Measurements from ENCODE around the gene EHMT1. TPM values are rescaled to one million over a fixed set of nuclear protein-coding genes. Genes with fewer than 3 reads are reported as not detected.
"Not testable (repeated sequence)": the region's sequence is repeated elsewhere in the genome, so short reads cannot be mapped to it uniquely, and the experiment has no call there.

EHMT1 gene
- total RNA-seq, 2 experiments from 2014 or later, result 80.6 to 87.8 TPM

GRCh38 chr9:137731947-137732813 lies 113.4 kb downstream of the EHMT1 start:
- ATAC-seq (ENCODE audit: poor library complexity) (no peak), DNase-seq (no peak)
- Mint-ChIP-seq H3K27me3 (no peaks in the 10 kb centered on the region), H3K4me3 (no peak overlapping the region), H3K9me3 (no peaks in the 10 kb centered on the region), H3K27ac (no peak overlapping the region), H3K36me3 (ENCODE audit: low read depth) (peaks cover 85% of the 10 kb centered on the region), H3K4me1 (ENCODE audit: low read depth) (peaks cover 16% of the 10 kb centered on the region)
- peaks cover 6% of the 10 kb centered on the region for H3K4me1 ChIP-seq (ENCODE audit: insufficient read depth, low read length)
- TF ChIP-seq CTCF (IDR thresholded peaks at IDR 0.05), result no peak
- peaks cover 13 to 18% of the 10 kb centered on the region in 2 experiments for H3K9me3 ChIP-seq (ENCODE audit: control insufficient read depth in 1 of 2, insufficient read depth in 1 of 2, low read length in 2 of 2)
- POLR2A ChIA-PET, result no interaction called here
- CTCF ChIA-PET, result no interaction called here
- H3K4me3 ChIP-seq (ENCODE audit: low read length), result no peak overlapping the region
- H3K36me3 ChIP-seq (ENCODE audit: insufficient read depth, low read length), result peaks cover 57% of the 10 kb centered on the region
- intact Hi-C loops (cut with DNase I, micrococcal nuclease), result no loop called here
- H3K27ac ChIP-seq (ENCODE audit: low read depth in 1 of 2, low read length in 2 of 2), result no peak overlapping the region
- no peaks in the 10 kb centered on the region for H3K27me3 ChIP-seq (ENCODE audit: control insufficient read depth in 1 of 2, insufficient read depth in 2 of 2, low read length in 2 of 2)

- TF ChIP-seq CTCF (IDR thresholded peaks at IDR 0.05), result no peak
- ATAC-seq (ENCODE audit: poor library complexity) (no peak), DNase-seq (no peak)
- no peak overlapping the region for H3K27ac ChIP-seq (ENCODE audit: low read depth in 1 of 2, low read length in 2 of 2)
- H3K4me1 ChIP-seq (ENCODE audit: insufficient read depth, low read length), result no peaks in the 10 kb centered on the region
- H3K27me3 ChIP-seq (ENCODE audit: control insufficient read depth in 1 of 2, insufficient read depth in 2 of 2, low read length in 2 of 2), result no peaks in the 10 kb centered on the region
- H3K36me3 ChIP-seq (ENCODE audit: insufficient read depth, low read length), result peaks cover 52% of the 10 kb centered on the region
- H3K4me3 ChIP-seq (ENCODE audit: low read length), result no peak overlapping the region
- peaks cover 3% of the 10 kb centered on the region for H3K4me1 Mint-ChIP-seq (ENCODE audit: low read depth)
- peaks cover 85% of the 10 kb centered on the region for H3K36me3 Mint-ChIP-seq (ENCODE audit: low read depth)
- intact Hi-C loops (cut with DNase I, micrococcal nuclease), result no loop called here
- CTCF ChIA-PET, result no interaction called here
- POLR2A ChIA-PET, result no interaction called here
- H3K9me3 ChIP-seq (ENCODE audit: control insufficient read depth in 1 of 2, insufficient read depth in 1 of 2, low read length in 2 of 2), result peaks cover 13 to 18% of the 10 kb centered on the region in 2 experiments
- H3K27me3 Mint-ChIP-seq, result no peaks in the 10 kb centered on the region
- no peaks in the 10 kb centered on the region for H3K9me3 Mint-ChIP-seq
- no peak overlapping the region for H3K27ac Mint-ChIP-seq
- no peak overlapping the region for H3K4me3 Mint-ChIP-seq
Observed at GRCh38 chr9:137733429-137733828, 114.6 kb downstream of the EHMT1 start.

GRCh38 chr9:137734181-137734580 lies 115.4 kb downstream of the EHMT1 start:
- Mint-ChIP-seq H3K36me3 (ENCODE audit: low read depth) (peaks cover 85% of the 10 kb centered on the region), H3K4me1 (ENCODE audit: low read depth) (no peaks in the 10 kb centered on the region), H3K9me3 (no peaks in the 10 kb centered on the region), H3K27ac (no peak overlapping the region), H3K27me3 (no peaks in the 10 kb centered on the region), H3K4me3 (no peak overlapping the region)
- DNase-seq, result no peak
- H3K36me3 ChIP-seq (ENCODE audit: insufficient read depth, low read length), result peaks cover 47% of the 10 kb centered on the region
- H3K27ac ChIP-seq (ENCODE audit: low read depth in 1 of 2, low read length in 2 of 2), result no peak overlapping the region
- CTCF ChIA-PET, result no interaction called here
- POLR2A ChIA-PET, result no interaction called here
- no peak for TF ChIP-seq CTCF (IDR thresholded peaks at IDR 0.05)
- ATAC-seq (ENCODE audit: poor library complexity), result no peak
- no peaks in the 10 kb centered on the region for H3K27me3 ChIP-seq (ENCODE audit: control insufficient read depth in 1 of 2, insufficient read depth in 2 of 2, low read length in 2 of 2)
- H3K4me3 ChIP-seq (ENCODE audit: low read length), result no peak overlapping the region
- H3K9me3 ChIP-seq (ENCODE audit: control insufficient read depth in 1 of 2, insufficient read depth in 1 of 2, low read length in 2 of 2), result peaks cover 13 to 18% of the 10 kb centered on the region in 2 experiments
- H3K4me1 ChIP-seq (ENCODE audit: insufficient read depth, low read length), result no peaks in the 10 kb centered on the region
- intact Hi-C loops (cut with DNase I, micrococcal nuclease), result no loop called here

- peaks cover 79% of the 10 kb centered on the region for H3K36me3 Mint-ChIP-seq (ENCODE audit: low read depth)
- H3K4me1 ChIP-seq (ENCODE audit: insufficient read depth, low read length); H3K4me3 Mint-ChIP-seq; H3K27me3 ChIP-seq (ENCODE audit: control insufficient read depth in 1 of 2, insufficient read depth in 2 of 2, low read length in 2 of 2); H3K27me3 Mint-ChIP-seq; H3K27ac ChIP-seq (ENCODE audit: low read depth in 1 of 2, low read length in 2 of 2); H3K9me3 Mint-ChIP-seq; H3K27ac Mint-ChIP-seq; H3K4me3 ChIP-seq (ENCODE audit: low read length); POLR2A ChIA-PET; intact Hi-C loops (cut with DNase I, micrococcal nuclease); H3K4me1 Mint-ChIP-seq (ENCODE audit: low read depth); ATAC-seq (ENCODE audit: poor library complexity); DNase-seq; CTCF ChIA-PET: not testable (repeated sequence)
- Histone ChIP-seq H3K9me3 (ENCODE audit: control insufficient read depth in 1 of 2, insufficient read depth in 1 of 2, low read length in 2 of 2) (peaks cover 4 to 15% of the 10 kb centered on the region in 2 experiments), H3K36me3 (ENCODE audit: insufficient read depth, low read length) (peaks cover 22% of the 10 kb centered on the region)
Observed at GRCh38 chr9:137738182-137738696, 119.4 kb downstream of the EHMT1 start.

Measured in CD4-positive, alpha-beta T cell (primary cell).